WERI-Rb-1 (cell line): ENCODE results near the gene TOX4.
A peak's percentile ranks its signal among the peaks of the same experiment; 100 is the strongest.

Source experiments
- DNase-seq: peaks from one replicate; pipeline ENCODE4 v3.0.0-alpha.2; 2020
- H3K27ac ChIP-seq: fragments of 250-450 bp; sonication (Bioruptor Pico); 2 replicates; pipeline ENCODE4 v1.5.1; 2020; ENCODE audit warnings: mild to moderate bottlenecking, moderate library complexity
- H3K27me3 ChIP-seq: fragments of 250-450 bp; sonication (Bioruptor Pico); 2 replicates; pipeline ENCODE4 v1.5.1; 2021; ENCODE audit warnings: mild to moderate bottlenecking, low read depth, moderate library complexity; ENCODE audit not compliant: insufficient read depth, severe bottlenecking
- H3K36me3 ChIP-seq: fragments of 250-450 bp; sonication (Bioruptor Pico); 2 replicates; pipeline ENCODE4 v1.5.1; 2020; ENCODE audit warnings: mild to moderate bottlenecking, moderate library complexity
- H3K4me3 ChIP-seq: 2 replicates; pipeline ENCODE4 v1.5.1; 2011; ENCODE audit warnings: low read depth, mild to moderate bottlenecking, control low read depth, low read length
- H3K9me3 ChIP-seq: fragments of 250-450 bp; sonication (Bioruptor Pico); 2 replicates; pipeline ENCODE4 v1.5.1; 2021; ENCODE audit warnings: mild to moderate bottlenecking, moderate library complexity; ENCODE audit not compliant: severe bottlenecking
- CTCF ChIP-seq: IDR thresholded peaks from 2 replicates; pipeline ENCODE4 v1.5.1; 2011; ENCODE audit warnings: low read depth, mild to moderate bottlenecking, control low read depth, inconsistent platforms, low read length

TOX4 gene

DNA sequence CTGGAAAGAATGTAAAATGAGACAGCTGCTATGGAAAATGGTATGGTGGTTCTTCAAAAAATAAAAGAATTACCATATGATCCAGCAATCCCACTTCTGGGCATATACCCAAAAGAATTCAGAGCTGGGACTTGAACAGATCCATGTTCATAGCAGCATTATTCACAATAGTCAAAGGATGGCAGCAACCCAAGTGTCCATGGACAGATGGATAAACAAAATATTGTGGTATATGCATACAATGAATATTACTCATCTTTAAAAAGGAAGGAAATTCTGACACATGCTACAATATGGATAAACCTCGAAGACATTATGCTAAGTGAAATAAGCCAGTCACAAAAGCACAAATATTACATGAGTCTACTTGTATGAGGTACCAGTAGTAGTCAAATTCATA lies 9.4 kb upstream of the TOX4 start:
- no peak for DNase-seq
- TF ChIP-seq CTCF: no peak
- H3K36me3 ChIP-seq: peaks cover 15% of the 10 kb centered on the region

DNA sequence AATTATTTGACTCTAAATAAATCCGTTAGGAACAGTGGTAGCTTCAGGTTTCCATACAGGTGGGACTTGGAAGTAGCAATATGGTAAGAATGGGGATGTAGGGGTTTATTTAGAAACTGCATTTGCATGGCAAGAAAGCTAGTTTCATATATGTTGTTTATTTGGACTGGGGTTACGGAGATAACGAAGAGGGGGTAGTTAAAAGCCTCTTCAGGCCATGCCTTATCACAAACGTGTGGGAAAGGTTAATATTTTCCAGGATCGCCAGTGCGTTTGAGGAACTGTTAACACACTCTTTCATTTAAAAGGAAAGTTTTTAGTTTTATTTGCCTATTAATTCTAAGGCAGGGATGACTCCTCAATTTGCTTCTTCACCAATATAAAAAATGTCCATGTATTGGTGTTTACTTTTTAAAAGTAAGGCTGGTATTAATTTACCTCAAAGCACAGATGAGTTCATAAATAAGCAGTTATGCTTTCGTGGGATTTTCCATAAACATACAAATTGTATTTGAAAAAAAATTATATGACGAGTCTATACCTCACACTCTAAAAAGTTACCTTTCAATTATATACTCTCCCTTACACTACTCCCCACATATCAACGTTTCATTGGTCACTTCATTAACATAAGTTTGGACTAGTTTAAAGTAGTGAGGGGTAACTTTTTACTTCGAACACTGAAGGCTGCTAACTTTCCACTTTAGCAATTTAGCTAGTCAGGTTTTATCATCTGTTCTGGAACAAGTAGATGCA lies 1.1 kb upstream of the TOX4 start:
- Histone ChIP-seq H3K27ac (peak overlapping the region; percentile 71), H3K36me3 (peaks cover 12% of the 10 kb centered on the region), H3K9me3 (no peaks in the 10 kb centered on the region), H3K27me3 (no peaks in the 10 kb centered on the region), H3K4me3 (peak overlapping the region; percentile 99)
- TF ChIP-seq CTCF: no peak
- DNase-seq: no peak

More for the DNA sequence above, 9.4 kb upstream of the TOX4 start:
- H3K9me3 ChIP-seq: no peaks in the 10 kb centered on the region
- H3K4me3 ChIP-seq: no peak overlapping the region
- no peaks in the 10 kb centered on the region for H3K27me3 ChIP-seq
- no peak overlapping the region for H3K27ac ChIP-seq

DNA sequence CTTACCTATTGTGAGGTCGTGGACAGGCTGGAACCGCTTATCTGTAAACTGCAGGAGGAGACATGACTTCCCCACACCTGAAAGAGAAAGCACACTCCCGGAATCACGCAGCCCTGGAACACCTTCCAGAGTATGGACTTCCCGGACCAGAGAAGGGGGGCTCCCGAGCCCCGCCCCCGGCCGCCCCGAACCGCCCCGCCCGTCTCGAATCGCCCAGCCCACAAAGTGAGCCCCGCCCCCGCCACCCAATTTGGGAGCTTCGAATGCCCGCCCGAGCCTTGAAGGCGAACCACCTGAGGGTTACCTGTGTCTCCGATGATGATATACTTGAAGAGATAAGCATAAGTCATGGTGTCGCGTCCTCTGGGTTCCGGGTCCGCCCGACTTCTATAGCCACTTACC lies 471 bp upstream of the TOX4 start:
- Histone ChIP-seq H3K27ac (peak overlapping the region; percentile 71), H3K36me3 (peaks cover 17% of the 10 kb centered on the region), H3K27me3 (no peaks in the 10 kb centered on the region), H3K9me3 (no peaks in the 10 kb centered on the region), H3K4me3 (peak overlapping the region; percentile 99)
- DNase-seq: no peak
- no peak for TF ChIP-seq CTCF

- no peaks in the 10 kb centered on the region for H3K9me3 ChIP-seq
- DNase-seq: no peak
- no peak overlapping the region for H3K27ac ChIP-seq
- H3K36me3 ChIP-seq: peaks cover 49% of the 10 kb centered on the region
- no peaks in the 10 kb centered on the region for H3K27me3 ChIP-seq
- no peak for TF ChIP-seq CTCF
- H3K4me3 ChIP-seq: no peak overlapping the region
These were observed 9.7 kb downstream of the TOX4 start for GRCh38 chr14:21486640-21487087.

DNA sequence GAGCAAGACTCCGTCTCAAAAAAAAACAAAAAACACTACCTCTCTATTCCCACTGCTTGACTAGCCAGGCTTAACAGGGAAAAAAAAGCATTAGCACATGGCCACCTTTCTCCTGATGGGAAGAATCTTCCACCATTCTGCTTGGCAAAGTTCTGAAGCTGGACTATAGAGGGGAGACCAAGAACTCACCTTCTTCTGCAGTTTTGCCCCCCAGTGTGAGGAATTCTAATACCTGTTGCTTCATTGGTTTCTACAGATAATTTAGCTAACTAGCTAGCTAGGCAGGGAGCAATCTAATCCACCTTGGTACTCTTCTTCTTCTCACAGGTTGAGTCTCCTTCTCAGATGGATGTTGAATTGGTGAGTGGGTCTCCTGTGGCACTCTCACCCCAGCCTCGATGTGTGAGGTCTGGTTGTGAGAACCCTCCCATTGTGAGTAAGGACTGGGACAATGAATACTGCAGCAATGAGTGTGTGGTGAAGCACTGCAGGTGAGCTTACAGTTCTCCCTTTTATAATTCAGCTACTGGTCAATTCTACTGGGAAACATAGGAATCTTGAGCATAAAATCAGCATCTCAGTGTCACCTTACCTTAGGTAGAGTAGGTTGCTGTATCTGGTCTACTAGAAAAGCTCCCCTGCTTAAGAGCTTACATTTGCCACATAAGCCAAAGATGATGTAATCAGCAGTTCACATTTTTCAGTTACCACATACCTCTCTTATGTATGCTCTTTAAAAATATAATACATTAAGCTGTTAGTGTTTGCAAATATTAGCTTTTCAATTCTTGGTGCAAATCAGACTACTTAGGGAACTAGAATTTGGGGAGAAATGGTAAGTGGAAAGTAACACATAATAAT lies 18.1 kb downstream of the TOX4 start:
- Histone ChIP-seq H3K27me3 (no peaks in the 10 kb centered on the region), H3K27ac (no peak overlapping the region), H3K9me3 (no peaks in the 10 kb centered on the region), H3K36me3 (peaks cover 83% of the 10 kb centered on the region), H3K4me3 (no peak overlapping the region)
- no peak for TF ChIP-seq CTCF
- no peak for DNase-seq
